Kidney (tissue), 14 donors: ENCODE data around the gene LMTK2. TPM values are rescaled to one million over a fixed set of nuclear protein-coding genes. Genes with fewer than 3 reads are reported as not detected.

ENCODE experiments used
- DNase-seq, 5 donors: peaks; one replicate each; pipeline ENCODE4 v3.0.0-alpha.2; 2013 to 2020
- FAIRE-seq: peaks from 2 replicates; lab custom pipeline; 2012; peaks lifted over from hg19 to GRCh38; lab: Jason Lieb, UNC
- H3K27ac ChIP-seq, 2 donors: one replicate each; pipeline ENCODE4 v1.7.0; 2013; ENCODE audit warnings: low read depth in 2 of 2, low read length in 2 of 2, inconsistent platforms in 1 of 2
- H3K27me3 ChIP-seq: one replicate; pipeline ENCODE4 v1.7.1; 2013; ENCODE audit warnings: low read length, inconsistent platforms; ENCODE audit not compliant: control insufficient read depth, insufficient read depth
- H3K36me3 ChIP-seq, 3 donors: one replicate each; pipeline versions ENCODE4 v1.7.0 to v1.7.1; 2013; ENCODE audit warnings: low read length in 3 of 3, control low read depth in 1 of 3, inconsistent platforms in 1 of 3; ENCODE audit not compliant: insufficient read depth in 3 of 3, control insufficient read depth in 2 of 3
- H3K4me1 ChIP-seq, 3 donors: one replicate each; pipeline versions ENCODE4 v1.7.0 to v1.7.1; 2013; ENCODE audit warnings: low read length in 3 of 3, inconsistent platforms in 1 of 3, low read depth in 1 of 3; ENCODE audit not compliant: control insufficient read depth in 2 of 3, insufficient read depth in 2 of 3
- H3K4me3 ChIP-seq, 3 donors: one replicate each; pipeline versions ENCODE4 v1.7.0 to v1.8.1; 2013; ENCODE audit warnings: low read length in 3 of 3, control low read depth in 1 of 3, inconsistent platforms in 1 of 3
- H3K9ac ChIP-seq, 3 donors: one replicate each; pipeline versions ENCODE4 v1.7.0 to v1.7.1; 2013; ENCODE audit warnings: low read length in 3 of 3, control low read depth in 1 of 3, inconsistent platforms in 1 of 3
- H3K9me3 ChIP-seq, 3 donors: one replicate each; pipeline versions ENCODE4 v1.7.0 to v1.7.1; 2013; ENCODE audit warnings: low read length in 3 of 3, control low read depth in 1 of 3, inconsistent platforms in 1 of 3; ENCODE audit not compliant: control insufficient read depth in 2 of 3, insufficient read depth in 1 of 3
- CTCF ChIP-seq: IDR thresholded peaks from 3 replicates; pipeline ENCODE4 v1.5.1; 2012; ENCODE audit warnings: mild to moderate bottlenecking, moderate library complexity, borderline replicate concordance; ENCODE audit not compliant: insufficient read depth; ENCODE audit errors: extremely low read depth
- intact Hi-C: fragments of 100-400 bp; cut with DNase I; formaldehyde crosslinking; loops from one replicate; pipeline ENCODE4 v1.11.1; 2022
- polyA plus RNA-seq: library from polyadenylated mRNA; stranded (reverse); fragments of 350-450 nt; fragmentation: Illumina TruSeq; extraction: RNeasy Lipid Tissue Mini Kit (QIAGEN cat#74804); gene quantifications from one replicate; pipeline ENCODE4 v1.2.3, GENCODE V29; 2014; ENCODE audit warnings: low read depth, low replicate concordance; ENCODE audit not compliant: insufficient read depth
- total RNA-seq: library from RNA; stranded (reverse); fragmentation: NEBNext Ultra II Directional; extraction: Animal tissue kit (Norgen Biotek cat#: 25700); gene quantifications from one replicate; pipeline ENCODE4 v1.2.1, GENCODE V29; 2021
- donor health status: control.
- donor health status: control.
- donor health status: control.
- donor health status: control.
- donor health status: control.
- donor health status: DM: yes; HTN: yes; CAD: no.
- donor health status: Normal renal cell carcinoma (clear cell type).

The LMTK2 gene
- total and polyA plus RNA-seq, 2 donors from 2014 or later = 3.3 to 24.8 TPM

GRCh38 chr7:98168181-98168903, 61.7 kb downstream of the LMTK2 start:
- H3K9me3 ChIP-seq = no peaks in the 10 kb centered on the region
- DNase-seq (peak in 4 of 5 donors; percentile 63 to 84 (median 79)), FAIRE-seq (peak; percentile 88)
- no peak overlapping the region for H3K27ac ChIP-seq
- no peak overlapping the region for H3K4me3 ChIP-seq
- H3K9ac ChIP-seq = no peak overlapping the region
- intact Hi-C loops = loop anchor here (5.0 to 10.0 kb wide), 2 partner anchors 64 to 146 kb away; partner anchors contain the start of gene LMTK2
- TF ChIP-seq CTCF = peak; percentile 55
- H3K36me3 ChIP-seq = peaks cover 0 to 2% (median 0%) of the 10 kb centered on the region in 3 donors
- H3K4me1 ChIP-seq = peaks cover 0 to 9% (median 6%) of the 10 kb centered on the region in 3 donors
- H3K27me3 ChIP-seq = no peaks in the 10 kb centered on the region

- intact Hi-C loops = loop anchor here (5.0 to 10.0 kb wide), 2 partner anchors 64 to 147 kb away; partner anchors contain the start of gene LMTK2
- H3K4me1 ChIP-seq = peaks cover 0 to 6% (median 5%) of the 10 kb centered on the region in 3 donors
- H3K9me3 ChIP-seq = no peaks in the 10 kb centered on the region
- H3K36me3 ChIP-seq = peaks cover 0 to 2% (median 0%) of the 10 kb centered on the region in 3 donors
- FAIRE-seq (no peak), DNase-seq (no peak)
- no peak overlapping the region for H3K4me3 ChIP-seq
- no peak overlapping the region for H3K9ac ChIP-seq
- no peaks in the 10 kb centered on the region for H3K27me3 ChIP-seq
- TF ChIP-seq CTCF = no peak
- H3K27ac ChIP-seq = no peak overlapping the region
Measured at GRCh38 chr7:98168904-98169621, 62.4 kb downstream of the LMTK2 start.

GRCh38 chr7:98170966-98171365, 64.3 kb downstream of the LMTK2 start:
- Histone ChIP-seq H3K9me3 (no peaks in the 10 kb centered on the region), H3K9ac (no peak overlapping the region), H3K4me1 (peaks cover 0 to 2% (median under 1%) of the 10 kb centered on the region in 3 donors), H3K4me3 (no peak overlapping the region), H3K36me3 (peaks cover 0 to 14% (median 6%) of the 10 kb centered on the region in 3 donors), H3K27me3 (no peaks in the 10 kb centered on the region), H3K27ac (no peak overlapping the region)
- DNase-seq (peak in 1 of 5 donors; percentile 27), FAIRE-seq (no peak)
- no peak for TF ChIP-seq CTCF
- intact Hi-C loops = no loop called here
